Mesothelial cell of epicardium (in vitro differentiated cells): ENCODE data around the gene LENG1. TPM values are rescaled to one million over a fixed set of nuclear protein-coding genes. Genes with fewer than 3 reads are reported as not detected.
A peak's percentile ranks its signal among the peaks of the same experiment; 100 is the strongest.

Experiments used
- DNase-seq, 2 experiments: peaks; one replicate each; pipeline ENCODE4 v3.0.0; 2021; ENCODE audit warnings: low spot score in 2 of 2; ENCODE audit not compliant: unreplicated experiment in 2 of 2
- H3K27ac Mint-ChIP-seq: 2 replicates; pipeline ENCODE4 v1.8.0; 2021; ENCODE audit warnings: mixed read lengths
- H3K27me3 Mint-ChIP-seq: 2 replicates; pipeline ENCODE4 v1.8.0; 2021; ENCODE audit warnings: low read depth, mixed read lengths
- H3K36me3 Mint-ChIP-seq: 2 replicates; pipeline ENCODE4 v1.8.0; 2021; ENCODE audit warnings: mixed read lengths
- H3K4me1 Mint-ChIP-seq: 2 replicates; pipeline ENCODE4 v1.8.0; 2021; ENCODE audit warnings: mixed read lengths
- H3K4me3 Mint-ChIP-seq: 2 replicates; pipeline ENCODE4 v1.8.0; 2021; ENCODE audit warnings: mild to moderate bottlenecking, moderate library complexity, mixed read lengths
- H3K9me3 Mint-ChIP-seq: 2 replicates; pipeline ENCODE4 v1.8.0; 2021; ENCODE audit warnings: mixed read lengths
- CTCF ChIP-seq: fragments of 200-600 bp; sonication (generic); IDR thresholded peaks from one replicate; pipeline ENCODE4 v1.5.0; 2021; ENCODE audit warnings: antibody characterized with exemption; ENCODE audit not compliant: unreplicated experiment
- total RNA-seq: library from RNA; stranded (reverse); gene quantifications from 3 replicates; pipeline ENCODE4 v1.2.1, GENCODE V29; 2021

LENG1 gene
- total RNA-seq, 1 donor from 2014 or later = 6.4 TPM

DNA sequence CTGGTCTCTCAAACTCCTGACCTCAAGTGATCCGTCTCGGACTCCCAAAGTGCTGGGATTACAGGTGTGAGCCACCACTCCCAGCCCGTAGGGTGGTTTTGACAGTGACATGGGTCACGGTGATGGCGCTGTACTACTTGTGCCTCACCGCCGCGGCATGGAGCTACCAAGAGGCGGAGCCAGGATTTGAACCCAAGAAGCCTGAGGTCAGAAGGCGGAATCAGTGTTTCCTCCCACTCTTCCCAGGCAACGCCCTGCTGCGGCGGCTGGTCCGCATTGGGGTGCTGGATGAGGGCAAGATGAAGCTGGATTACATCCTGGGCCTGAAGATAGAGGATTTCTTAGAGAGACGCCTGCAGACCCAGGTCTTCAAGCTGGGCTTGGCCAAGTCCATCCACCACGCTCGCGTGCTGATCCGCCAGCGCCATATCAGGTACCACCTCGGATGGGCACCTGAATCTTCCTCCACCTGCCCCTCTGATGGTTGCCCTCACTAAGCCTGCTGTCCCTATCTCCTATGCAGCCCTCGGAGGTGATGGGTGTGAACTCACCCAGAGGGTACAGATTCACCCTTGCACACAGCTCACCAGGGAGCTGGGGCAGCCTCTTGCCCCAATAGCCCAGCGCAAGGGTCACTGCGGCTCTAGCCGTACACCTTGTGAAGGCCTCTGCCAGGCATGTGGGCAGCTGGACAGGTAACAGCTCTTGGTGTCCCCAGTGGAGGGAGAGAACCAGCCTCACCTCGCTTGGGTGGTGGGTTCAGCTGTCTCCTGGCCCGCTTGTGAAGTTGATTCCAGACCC is 46.7 kb upstream of the LENG1 start:
- no peak overlapping the region for H3K4me3 Mint-ChIP-seq
- no peaks in the 10 kb centered on the region for H3K27me3 Mint-ChIP-seq
- H3K27ac Mint-ChIP-seq = no peak overlapping the region

GRCh38 chr19:54204767-54205468 is 45.4 kb upstream of the LENG1 start:
- TF ChIP-seq CTCF = no peak
- H3K9me3 Mint-ChIP-seq = no peaks in the 10 kb centered on the region
- peaks cover 72% of the 10 kb centered on the region for H3K4me1 Mint-ChIP-seq
- no peak for DNase-seq
- no peaks in the 10 kb centered on the region for H3K27me3 Mint-ChIP-seq
- H3K27ac Mint-ChIP-seq = no peak overlapping the region
- no peak overlapping the region for H3K4me3 Mint-ChIP-seq
- peaks cover 30% of the 10 kb centered on the region for H3K36me3 Mint-ChIP-seq

More for the DNA sequence above, 46.7 kb upstream of the LENG1 start:
- Mint-ChIP-seq H3K36me3 (peaks cover 32% of the 10 kb centered on the region), H3K9me3 (no peaks in the 10 kb centered on the region), H3K4me1 (peaks cover 77% of the 10 kb centered on the region)
- DNase-seq = no peak
- TF ChIP-seq CTCF = no peak

GRCh38 chr19:54203151-54203611 is 43.7 kb upstream of the LENG1 start:
- Mint-ChIP-seq H3K27me3 (no peaks in the 10 kb centered on the region), H3K4me3 (peak overlapping the region; percentile 100), H3K27ac (peak overlapping the region; percentile 56), H3K36me3 (peaks cover 30% of the 10 kb centered on the region), H3K4me1 (peaks cover 56% of the 10 kb centered on the region), H3K9me3 (no peaks in the 10 kb centered on the region)
- no peak for DNase-seq
- no peak for TF ChIP-seq CTCF

DNA sequence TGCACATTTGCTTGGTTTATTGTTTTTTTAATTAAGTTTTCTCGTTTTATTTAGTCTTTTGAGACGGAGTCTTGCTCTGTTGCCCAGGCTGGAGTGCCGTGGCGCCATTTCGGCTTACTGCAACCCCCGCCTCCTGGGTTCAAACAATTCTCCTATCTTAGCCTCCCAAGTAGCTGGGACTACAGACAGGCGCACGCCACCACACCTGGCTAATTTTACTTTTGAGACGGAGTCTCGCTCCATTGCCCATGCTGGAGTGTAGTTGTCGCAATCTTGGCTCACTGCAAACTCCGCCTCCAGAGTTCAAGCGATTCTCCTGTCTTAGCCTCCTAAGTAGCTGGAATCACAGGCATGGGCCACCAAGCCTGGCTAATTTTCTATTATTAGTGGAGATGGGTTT is 42.5 kb upstream of the LENG1 start:
- H3K27me3 Mint-ChIP-seq = no peaks in the 10 kb centered on the region
- DNase-seq = no peak
- H3K9me3 Mint-ChIP-seq = no peaks in the 10 kb centered on the region
- H3K4me1 Mint-ChIP-seq = peaks cover 46% of the 10 kb centered on the region
- peak overlapping the region; percentile 100 for H3K4me3 Mint-ChIP-seq
- peak overlapping the region; percentile 100 for H3K27ac Mint-ChIP-seq
- TF ChIP-seq CTCF = no peak
- peaks cover 22% of the 10 kb centered on the region for H3K36me3 Mint-ChIP-seq

- Mint-ChIP-seq H3K4me1 (peaks cover 46% of the 10 kb centered on the region), H3K36me3 (peaks cover 19% of the 10 kb centered on the region), H3K27ac (peak overlapping the region; percentile 100)
Observed at GRCh38 chr19:54201172-54201701, 41.7 kb upstream of the LENG1 start.

More at GRCh38 chr19:54201172-54201701, 41.7 kb upstream of the LENG1 start:
- no peak for DNase-seq
- no peak for TF ChIP-seq CTCF
- H3K4me3 Mint-ChIP-seq = peak overlapping the region; percentile 100
- no peaks in the 10 kb centered on the region for H3K27me3 Mint-ChIP-seq
- H3K9me3 Mint-ChIP-seq = no peaks in the 10 kb centered on the region
